Measurements from ENCODE around the gene RNPEP. TPM values are rescaled to one million over a fixed set of nuclear protein-coding genes. Genes with fewer than 3 reads are reported as not detected.
A peak's percentile ranks its signal among the peaks of the same experiment; 100 is the strongest.

The RNPEP gene
- total RNA-seq, 1 experiment from 2014 or later, result 48.4 TPM

DNA sequence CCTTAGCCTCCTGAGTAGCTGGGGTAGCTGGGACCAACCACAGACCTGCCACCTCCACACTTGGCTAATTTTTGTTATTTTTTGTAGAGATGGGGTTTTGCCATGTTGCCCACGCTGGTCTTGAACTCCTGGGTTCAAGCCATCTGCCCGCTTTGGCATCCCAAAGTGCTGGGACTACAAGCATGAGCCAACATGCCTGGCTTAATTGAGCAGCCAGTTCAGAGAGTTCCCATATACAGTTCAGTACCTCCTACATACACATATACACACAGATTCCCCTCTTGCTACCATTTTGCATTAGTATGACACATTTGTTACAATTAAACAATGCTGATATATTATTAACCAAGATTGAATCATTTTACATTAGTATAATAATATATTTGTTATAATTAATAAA, 2.9 kb downstream of the RNPEP start:
- Histone ChIP-seq H3K36me3 (peaks cover 12% of the 10 kb centered on the region), H3K4me1 (no peaks in the 10 kb centered on the region), H3K9me3 (replicated peaks) (no peaks in the 10 kb centered on the region), H3K27ac (no peak overlapping the region), H3K4me3 (no peak overlapping the region), H3K27me3 (no peaks in the 10 kb centered on the region)
- DNase-seq, result no peak

DNA sequence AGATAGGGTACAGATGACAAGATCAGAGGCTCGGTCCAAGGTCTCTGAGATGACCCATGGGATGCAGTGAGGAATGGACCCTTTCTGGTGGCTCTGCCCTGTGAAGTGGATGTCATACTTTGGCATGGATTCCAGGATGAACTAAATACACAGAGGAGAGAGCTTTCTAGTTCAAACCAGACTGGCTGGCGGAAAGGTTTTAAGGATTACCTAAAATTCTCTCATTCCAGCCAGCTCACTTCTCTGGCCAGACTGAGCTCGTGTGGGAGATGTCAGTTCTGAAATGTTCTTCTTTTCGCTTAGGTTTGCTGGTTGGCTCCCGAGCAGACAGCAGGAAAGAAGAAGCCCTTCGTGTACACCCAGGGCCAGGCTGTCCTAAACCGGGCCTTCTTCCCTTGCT, 6.2 kb downstream of the RNPEP start:
- no peaks in the 10 kb centered on the region for H3K4me1 ChIP-seq
- no peak overlapping the region for H3K27ac ChIP-seq
- no peak for DNase-seq
- no peak overlapping the region for H3K4me3 ChIP-seq
- H3K9me3 ChIP-seq (replicated peaks), result no peaks in the 10 kb centered on the region
- no peaks in the 10 kb centered on the region for H3K27me3 ChIP-seq
- peaks cover 26% of the 10 kb centered on the region for H3K36me3 ChIP-seq

DNA sequence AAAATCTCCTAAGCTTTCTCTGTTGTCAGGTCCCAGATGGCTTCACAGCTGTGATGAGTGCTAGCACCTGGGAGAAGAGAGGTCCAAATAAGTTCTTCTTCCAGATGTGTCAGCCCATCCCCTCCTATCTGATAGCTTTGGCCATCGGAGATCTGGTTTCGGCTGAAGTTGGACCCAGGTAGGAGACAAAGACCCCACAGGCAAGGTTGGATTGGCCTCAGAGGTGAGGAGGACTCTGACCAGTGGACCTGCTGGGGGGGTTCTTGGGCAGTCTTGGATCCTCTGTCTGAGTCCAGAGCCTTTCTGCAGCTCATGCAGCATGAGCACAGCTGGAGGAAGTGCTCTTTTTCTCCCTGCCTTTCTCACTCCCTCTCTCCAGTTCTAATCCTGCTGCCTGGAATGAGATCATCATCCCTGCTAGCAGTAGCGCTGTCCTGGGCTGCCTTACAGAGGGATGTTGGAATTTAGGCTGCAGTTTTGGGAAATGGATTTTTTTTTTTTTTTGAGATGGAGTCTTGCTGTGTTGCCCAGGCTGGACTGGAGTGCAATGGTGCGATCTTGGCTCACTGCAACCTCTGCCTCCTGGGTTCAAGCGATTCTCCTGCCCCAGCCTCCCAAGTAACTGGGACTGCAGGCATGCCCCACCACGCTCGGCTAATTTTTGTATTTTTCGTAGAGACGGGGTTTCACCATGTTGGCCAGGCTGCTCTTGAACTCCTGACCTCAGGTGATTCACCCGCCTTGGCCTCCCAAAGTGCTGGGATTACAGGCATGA, 7.1 kb downstream of the RNPEP start:
- Histone ChIP-seq H3K27me3 (no peaks in the 10 kb centered on the region), H3K9me3 (replicated peaks) (no peaks in the 10 kb centered on the region), H3K4me3 (no peak overlapping the region), H3K27ac (no peak overlapping the region), H3K4me1 (no peaks in the 10 kb centered on the region), H3K36me3 (peaks cover 26% of the 10 kb centered on the region)
- no peak for DNase-seq

DNA sequence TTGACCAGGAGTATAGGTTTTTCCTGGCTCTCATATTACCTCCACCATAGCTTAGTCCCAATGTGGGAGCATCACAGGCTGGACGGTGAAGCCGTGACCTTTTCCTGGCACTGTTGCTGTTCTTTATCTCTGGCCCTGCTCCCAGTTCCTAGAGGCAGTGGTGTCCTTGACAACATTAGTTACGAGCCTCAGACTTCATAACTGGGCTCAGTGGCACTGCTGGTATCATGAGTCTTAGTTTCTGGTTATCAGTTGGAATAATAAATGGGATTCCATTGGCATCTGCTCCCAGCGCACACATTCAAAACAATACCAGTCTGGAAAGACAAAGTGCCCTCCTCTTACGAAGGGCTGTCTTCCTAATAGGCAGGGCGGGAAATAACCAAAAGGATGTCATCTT, 8.0 kb downstream of the RNPEP start:
- no peak overlapping the region for H3K27ac ChIP-seq
- H3K4me1 ChIP-seq, result no peaks in the 10 kb centered on the region

DNA sequence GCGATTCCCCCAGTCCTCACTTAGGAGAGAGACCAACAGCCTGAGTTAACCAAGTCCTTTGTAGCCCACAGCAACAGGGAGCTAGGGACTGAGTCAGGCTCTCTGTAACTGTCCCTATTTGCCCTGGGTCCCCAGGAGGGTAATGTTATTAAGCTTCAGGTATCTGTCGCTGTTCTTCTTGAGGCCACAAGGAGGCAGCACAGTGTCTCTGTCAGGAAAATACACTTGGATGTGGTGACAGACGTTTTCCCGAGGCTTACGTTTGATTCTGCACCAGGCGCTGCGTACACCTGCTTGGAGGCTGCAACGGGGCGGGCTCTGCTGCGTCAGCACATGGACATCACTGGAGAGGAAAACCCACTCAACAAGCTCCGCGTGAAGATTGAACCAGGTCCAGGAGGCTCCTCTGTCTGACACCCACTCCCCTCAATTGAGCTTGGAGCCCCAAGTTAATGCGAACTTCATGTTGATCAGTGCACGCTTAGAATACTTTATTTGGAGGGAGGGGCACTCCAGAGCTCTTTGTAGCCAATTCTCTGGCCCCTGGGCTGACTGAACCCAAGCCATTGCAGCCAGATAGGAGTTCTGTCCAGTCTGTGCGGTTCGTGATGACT, 17.3 kb downstream of the RNPEP start:
- peak; percentile 54 to 84 for DNase-seq
- H3K36me3 ChIP-seq, result peaks cover 27% of the 10 kb centered on the region; the same call in 1 of the 2 replicates

More for the DNA sequence above, 8.0 kb downstream of the RNPEP start:
- Histone ChIP-seq H3K27me3 (no peaks in the 10 kb centered on the region), H3K4me3 (no peak overlapping the region), H3K36me3 (peaks cover 30% of the 10 kb centered on the region), H3K9me3 (replicated peaks) (no peaks in the 10 kb centered on the region)
- DNase-seq, result no peak

DNA sequence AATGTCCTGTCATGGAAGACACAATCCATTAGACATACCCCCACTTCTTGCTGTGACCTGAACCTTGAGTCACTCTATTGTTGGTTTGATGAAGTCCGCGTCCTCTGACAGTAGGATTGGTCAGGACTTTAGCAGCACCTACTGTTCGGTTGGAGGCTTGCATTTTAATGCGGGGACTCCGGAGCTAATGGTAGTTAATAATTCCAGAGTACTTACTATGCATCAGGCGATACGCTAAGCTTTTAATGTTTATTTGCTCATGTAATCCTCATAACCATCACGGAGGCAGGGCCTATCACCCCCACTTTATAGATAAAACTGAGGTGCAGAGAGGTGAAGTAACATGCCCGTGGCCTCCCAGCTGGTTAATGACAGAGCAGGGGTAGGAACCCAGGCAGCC, 20.1 kb downstream of the RNPEP start:
- no peaks in the 10 kb centered on the region for H3K9me3 ChIP-seq (replicated peaks)
- no peak overlapping the region for H3K4me3 ChIP-seq
- peaks cover 19% of the 10 kb centered on the region; the same call in 1 of the 2 replicates for H3K36me3 ChIP-seq
- no peaks in the 10 kb centered on the region for H3K27me3 ChIP-seq
- no peak for DNase-seq
- H3K27ac ChIP-seq, result no peak overlapping the region
- H3K4me1 ChIP-seq, result peaks cover 22% of the 10 kb centered on the region

More for the DNA sequence above, 17.3 kb downstream of the RNPEP start:
- H3K27me3 ChIP-seq, result no peaks in the 10 kb centered on the region
- H3K9me3 ChIP-seq (replicated peaks), result no peaks in the 10 kb centered on the region
- peaks cover 22% of the 10 kb centered on the region for H3K4me1 ChIP-seq
- H3K27ac ChIP-seq, result peak overlapping the region; percentile 67
- H3K4me3 ChIP-seq, result no peak overlapping the region

DNA sequence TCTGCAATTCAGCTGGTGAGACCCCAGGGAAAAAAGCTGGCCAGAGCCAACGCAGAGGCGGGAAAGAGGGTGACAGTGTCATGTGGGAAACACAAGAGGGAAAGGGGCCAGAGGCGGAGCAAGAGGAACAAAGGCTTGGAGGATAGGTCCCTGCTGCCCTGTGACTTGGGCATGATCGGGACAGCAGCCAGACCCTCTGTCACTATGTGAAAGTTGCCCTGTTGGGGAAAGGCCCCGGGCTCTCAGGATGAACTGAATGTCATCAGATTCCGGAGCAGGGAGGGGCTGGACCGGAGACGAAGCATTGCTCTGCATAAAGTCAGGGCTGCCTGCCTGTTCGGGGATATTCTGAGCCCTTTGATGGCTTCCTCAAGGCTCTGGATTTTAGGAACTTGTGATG, 22.3 kb downstream of the RNPEP start:
- Histone ChIP-seq H3K9me3 (replicated peaks) (no peaks in the 10 kb centered on the region), H3K27ac (no peak overlapping the region), H3K36me3 (peaks cover 19% of the 10 kb centered on the region; the same call in 1 of the 2 replicates), H3K4me1 (peaks cover 12% of the 10 kb centered on the region), H3K27me3 (no peaks in the 10 kb centered on the region), H3K4me3 (no peak overlapping the region)
- no peak for DNase-seq

DNA sequence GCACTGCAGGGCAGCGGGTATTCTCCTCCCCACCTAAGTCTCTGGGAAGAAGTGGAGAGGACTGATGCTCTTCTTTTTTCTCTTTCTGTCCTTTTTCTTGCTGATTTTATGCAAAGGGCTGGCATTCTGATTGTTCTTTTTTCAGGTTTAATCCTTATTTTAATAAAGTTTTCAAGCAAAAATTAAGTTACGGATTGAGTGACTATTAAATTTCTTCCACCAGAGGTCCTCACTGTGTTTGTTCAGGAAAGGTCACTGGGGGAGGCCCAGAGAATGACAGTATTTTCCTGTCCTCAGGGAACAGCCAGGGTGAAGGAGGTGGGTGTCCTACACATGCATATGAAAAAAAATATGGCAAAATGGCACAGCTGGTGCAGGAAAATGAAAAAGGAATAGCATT, 23.5 kb downstream of the RNPEP start:
- H3K9me3 ChIP-seq (replicated peaks), result no peaks in the 10 kb centered on the region
- DNase-seq, result no peak
- peaks cover 12% of the 10 kb centered on the region for H3K4me1 ChIP-seq
- H3K27ac ChIP-seq, result no peak overlapping the region
- H3K27me3 ChIP-seq, result no peaks in the 10 kb centered on the region
- no peak overlapping the region for H3K4me3 ChIP-seq
- H3K36me3 ChIP-seq, result peaks cover 18% of the 10 kb centered on the region; the same call in 1 of the 2 replicates

DNA sequence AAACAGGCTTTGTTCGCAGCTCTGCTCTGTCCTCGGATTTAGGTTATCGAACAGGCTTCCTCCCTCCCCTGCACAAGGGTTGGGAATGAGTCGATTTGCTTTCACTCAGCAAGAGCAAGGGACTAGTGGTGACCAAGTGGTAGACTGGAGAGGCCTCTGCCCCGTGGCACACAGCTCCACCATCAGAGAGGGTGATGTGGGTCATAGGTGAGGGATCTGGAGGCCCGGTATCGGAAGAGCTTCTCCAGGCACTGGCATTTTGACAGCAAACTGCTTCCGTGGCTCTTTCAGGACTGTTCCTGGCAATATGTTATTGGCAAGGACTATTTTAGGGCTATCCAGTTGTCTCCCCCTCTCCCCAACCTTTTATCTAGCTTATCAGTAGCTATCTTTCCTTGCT, 24.9 kb downstream of the RNPEP start:
- Histone ChIP-seq H3K27me3 (no peaks in the 10 kb centered on the region), H3K27ac (no peak overlapping the region), H3K9me3 (replicated peaks) (no peaks in the 10 kb centered on the region), H3K36me3 (peaks cover 12% of the 10 kb centered on the region; the same call in 1 of the 2 replicates), H3K4me1 (peaks cover 12% of the 10 kb centered on the region), H3K4me3 (no peak overlapping the region)
- no peak for DNase-seq

DNA sequence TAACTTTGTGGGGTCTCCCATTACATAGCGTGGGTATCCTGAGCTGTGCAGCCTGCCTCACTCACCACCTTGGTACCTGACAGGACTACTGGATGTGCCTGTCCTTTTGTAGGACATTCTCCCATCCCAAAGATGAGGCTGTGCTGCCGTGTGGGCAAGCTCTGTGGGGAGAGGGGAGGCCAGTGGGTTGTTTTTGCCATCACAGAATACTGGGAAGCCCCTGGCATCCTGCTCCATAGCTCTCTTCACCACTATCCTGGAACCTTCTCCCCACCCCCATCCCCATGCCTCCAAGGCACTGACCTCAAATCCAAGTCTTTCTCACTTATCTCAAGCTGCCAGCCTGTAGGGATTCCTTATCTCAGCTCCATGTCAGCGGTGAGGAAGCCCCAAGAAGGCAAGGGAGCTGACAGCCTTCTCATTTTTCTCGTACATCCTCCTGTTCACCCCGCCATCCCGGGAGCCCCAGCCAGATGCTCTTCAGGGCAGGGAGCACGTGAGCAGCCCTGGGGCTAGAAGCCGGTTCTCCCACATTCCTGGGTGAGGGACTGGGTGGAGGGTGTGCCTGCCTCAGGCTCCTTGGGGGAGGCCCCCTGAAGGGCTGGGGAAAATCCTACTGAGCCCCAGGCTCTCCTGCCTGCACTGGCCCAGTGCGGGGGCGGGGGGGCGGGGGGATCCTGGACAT, 25.5 kb downstream of the RNPEP start:
- Histone ChIP-seq H3K36me3 (peaks cover 12% of the 10 kb centered on the region; the same call in 1 of the 2 replicates), H3K27me3 (no peaks in the 10 kb centered on the region), H3K4me1 (peaks cover 12% of the 10 kb centered on the region), H3K4me3 (no peak overlapping the region), H3K9me3 (replicated peaks) (no peaks in the 10 kb centered on the region), H3K27ac (no peak overlapping the region)
- peak; percentile 38 to 43 for DNase-seq

DNA sequence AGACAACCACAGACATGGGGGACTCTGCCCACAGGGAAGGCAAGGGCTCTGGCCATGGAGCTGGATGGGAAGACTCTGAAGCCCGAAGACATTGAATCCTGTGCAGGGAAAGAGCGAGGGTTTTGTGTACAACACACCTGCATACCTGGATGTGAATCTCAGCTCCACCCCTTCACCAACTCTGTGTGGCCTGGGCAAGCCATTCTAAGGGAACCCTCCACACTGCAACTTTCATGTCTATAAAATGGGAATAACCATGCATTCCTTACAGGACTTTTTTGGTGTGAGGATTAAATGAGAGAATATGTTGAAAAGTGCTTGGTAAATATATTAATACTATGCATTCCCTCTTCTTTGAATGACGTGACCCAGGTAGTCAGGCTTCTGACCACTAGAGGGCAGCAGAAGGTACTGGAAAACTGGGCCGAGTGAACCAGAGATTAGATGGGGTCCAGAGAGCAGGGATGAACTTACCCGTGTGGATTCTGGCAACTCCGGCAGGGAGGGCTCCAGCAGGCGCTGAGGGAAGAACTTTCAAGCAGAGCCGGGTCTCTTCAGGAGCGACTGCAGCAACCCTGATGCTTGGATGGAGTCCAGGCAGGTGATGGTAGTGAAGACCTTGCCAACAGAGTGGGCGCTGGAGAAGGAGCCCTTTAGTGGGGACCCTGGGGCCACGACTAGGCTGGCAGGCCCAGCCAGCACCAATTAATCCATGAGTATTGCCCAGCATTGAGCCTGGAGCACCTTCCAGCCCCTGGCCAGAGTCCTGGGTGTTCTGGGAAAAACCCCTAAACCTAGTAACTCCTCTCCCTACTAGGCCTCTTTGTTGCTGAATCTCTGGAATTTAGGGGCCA, 27.1 kb downstream of the RNPEP start:
- DNase-seq, result peak; percentile 78 to 92
- 0 out of 2 replicates have a peak, but pooled peaks cover 7% of the 10 kb centered on the region for H3K36me3 ChIP-seq
- H3K4me1 ChIP-seq, result peaks cover 12% of the 10 kb centered on the region

DNA sequence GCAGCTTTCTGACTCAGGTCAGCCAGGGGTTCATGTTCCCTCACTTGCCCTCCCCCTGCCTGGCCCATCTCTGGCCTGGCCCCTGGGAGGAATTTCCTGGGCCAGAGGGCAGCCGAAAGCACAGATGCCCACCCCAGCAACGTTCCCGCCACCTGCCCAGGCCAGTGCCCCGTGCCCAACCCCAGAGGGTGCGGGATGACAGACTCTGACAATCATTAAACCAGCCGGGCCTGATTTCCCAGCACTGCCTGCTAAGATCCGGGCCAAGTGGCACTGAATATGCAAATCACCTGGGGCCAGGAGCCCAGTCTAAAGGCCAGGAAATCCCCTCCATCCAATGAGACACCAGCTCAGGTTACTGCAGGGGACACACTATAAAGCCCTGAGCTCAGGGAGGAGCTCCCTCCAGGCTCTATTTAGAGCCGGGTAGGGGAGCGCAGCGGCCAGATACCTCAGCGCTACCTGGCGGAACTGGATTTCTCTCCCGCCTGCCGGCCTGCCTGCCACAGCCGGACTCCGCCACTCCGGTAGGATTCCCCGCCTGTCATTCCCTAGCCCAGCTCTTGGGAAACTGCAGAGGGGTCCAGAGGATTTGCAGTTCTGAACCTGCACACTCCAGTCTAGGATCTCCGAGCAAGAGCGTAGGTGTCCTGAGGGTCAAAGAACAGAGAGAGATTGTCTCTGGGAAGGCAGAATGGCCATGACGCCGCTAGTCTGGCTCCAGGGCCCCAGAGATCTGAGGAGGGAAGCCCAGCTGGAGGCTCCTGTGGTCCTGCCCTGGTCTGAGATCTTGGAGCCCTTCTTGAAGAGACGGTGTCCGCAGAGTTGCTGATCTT, 27.9 kb downstream of the RNPEP start, which contains the start of gene ELF3:
Gene ELF3 (plus strand): TSS at position 408 of the 836 bp plus-strand sequence. CDS start 550 bp downstream, outside the sequence.
- H3K4me3 ChIP-seq, result no peak within 1 kb of the TSS
- H3K4me1 ChIP-seq, result peaks cover 12% of the 10 kb centered on the region
- peak in 1 of 2 experiments; percentile 71 for DNase-seq
- H3K27me3 ChIP-seq, result no peaks in the 10 kb centered on the region
- H3K27ac ChIP-seq, result no peak within 1 kb of the TSS
- H3K36me3 ChIP-seq, result 0 out of 2 replicates have a peak, but pooled peaks cover 4% of the 10 kb centered on the region
- no peaks in the 10 kb centered on the region for H3K9me3 ChIP-seq (replicated peaks)

More for the DNA sequence above, 27.1 kb downstream of the RNPEP start:
- H3K27me3 ChIP-seq, result no peaks in the 10 kb centered on the region
- H3K4me3 ChIP-seq, result no peak overlapping the region
- no peak overlapping the region for H3K27ac ChIP-seq
- no peaks in the 10 kb centered on the region for H3K9me3 ChIP-seq (replicated peaks)

DNA sequence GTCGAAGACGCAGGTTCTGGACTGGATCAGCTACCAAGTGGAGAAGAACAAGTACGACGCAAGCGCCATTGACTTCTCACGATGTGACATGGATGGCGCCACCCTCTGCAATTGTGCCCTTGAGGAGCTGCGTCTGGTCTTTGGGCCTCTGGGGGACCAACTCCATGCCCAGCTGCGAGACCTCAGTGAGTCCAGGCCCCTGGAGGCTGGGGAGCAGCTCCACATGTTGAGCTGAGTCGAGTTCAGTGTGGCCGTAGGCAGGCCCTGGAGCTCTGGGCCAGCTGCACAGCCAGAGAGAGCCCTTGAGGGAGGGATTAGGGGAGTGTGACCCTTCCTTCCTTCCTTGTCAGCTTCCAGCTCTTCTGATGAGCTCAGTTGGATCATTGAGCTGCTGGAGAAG, 29.5 kb downstream of the RNPEP start:
- no peaks in the 10 kb centered on the region for H3K9me3 ChIP-seq (replicated peaks)

More for the DNA sequence above, 29.5 kb downstream of the RNPEP start:
- DNase-seq, result no peak
- no peak overlapping the region for H3K4me3 ChIP-seq
- no peaks in the 10 kb centered on the region for H3K27me3 ChIP-seq
- no peaks in the 10 kb centered on the region for H3K36me3 ChIP-seq
- peaks cover 23% of the 10 kb centered on the region for H3K4me1 ChIP-seq
- no peak overlapping the region for H3K27ac ChIP-seq
